ENCODE data around the gene GCN1. TPM values are rescaled to one million over a fixed set of nuclear protein-coding genes. Genes with fewer than 3 reads are reported as not detected.
A peak's percentile ranks its signal among the peaks of the same experiment; 100 is the strongest.

The GCN1 gene
- polyA plus RNA-seq, 3 donors: 5.0 to 22.1 (median 8.3) TPM

GRCh38 chr12:120224304-120225199 lies 30.0 kb upstream of the GCN1 start:
- peaks cover 0 to 1% (median 0%) of the 10 kb centered on the region in 7 donors for H3K9me3 Mint-ChIP-seq
- peaks cover 52% of the 10 kb centered on the region for H3K4me1 Mint-ChIP-seq
- H3K27me3 Mint-ChIP-seq (ENCODE audit: low read depth in 3 of 3): peaks cover 0 to 7% (median 4%) of the 10 kb centered on the region in 3 donors
- Histone ChIP-seq H3K27me3 (ENCODE audit: control insufficient read depth in 2 of 2, insufficient read depth in 2 of 2, low read length in 2 of 2) (no peaks in the 10 kb centered on the region), H3K36me3 (replicated peaks in 1 of 2; ENCODE audit: control insufficient read depth in 1 of 2, insufficient read depth in 2 of 2, low read length in 2 of 2) (peaks cover 65 to 68% of the 10 kb centered on the region in 2 donors), H3K9me3 (replicated peaks in 1 of 2; ENCODE audit: control insufficient read depth in 1 of 2, insufficient read depth in 1 of 2, low read length in 2 of 2) (no peaks in the 10 kb centered on the region), H4K20me1 (ENCODE audit: insufficient read depth, low read length) (peaks cover 100% of the 10 kb centered on the region), H3K79me2 (ENCODE audit: insufficient read depth, low read length) (peaks cover 61% of the 10 kb centered on the region), H3K4me3 (replicated peaks in 1 of 3; ENCODE audit: low read depth in 2 of 3, low read length in 3 of 3) (no peak overlapping the region), H3K9ac (ENCODE audit: insufficient read depth, low read length, poor library complexity, severe bottlenecking) (no peak overlapping the region), H3K27ac (ENCODE audit: low read depth in 1 of 2, low read length in 2 of 2) (peak overlapping the region; percentile 54 to 62), H3K4me1 (ENCODE audit: control insufficient read depth in 1 of 2, insufficient read depth in 2 of 2, low read length in 2 of 2) (peaks cover 51 to 55% of the 10 kb centered on the region in 2 donors), H2AFZ (ENCODE audit: insufficient read depth, low read depth, low read length, poor library complexity, severe bottlenecking) (no peak overlapping the region), H3K4me2 (replicated peaks; ENCODE audit: extremely low read depth, low read length, poor library complexity, severe bottlenecking) (peak overlapping the region; percentile 22)
- WGBS (ENCODE audit: insufficient coverage): 15% methylated on average over 17 of the region's 25 CpGs
- no peak for TF ChIP-seq CTCF (IDR thresholded peaks at IDR 0.05)
- H3K4me3 Mint-ChIP-seq: peak overlapping the region in 1 of 2 donors; percentile 26
- no peak for DNase-seq
- intact Hi-C loops (cut with micrococcal nuclease): no loop called here
- peak overlapping the region in 4 of 7 donors; percentile 35 to 86 (median 72) for H3K27ac Mint-ChIP-seq
- H3K36me3 Mint-ChIP-seq: peaks cover 62 to 81% of the 10 kb centered on the region in 2 donors

GRCh38 chr12:120223458-120224303 lies 29.2 kb upstream of the GCN1 start:
- TF ChIP-seq CTCF (IDR thresholded peaks at IDR 0.05): no peak
- H4K20me1 ChIP-seq (ENCODE audit: insufficient read depth, low read length): peaks cover 100% of the 10 kb centered on the region
- Mint-ChIP-seq H3K4me1 (peaks cover 44% of the 10 kb centered on the region), H3K36me3 (peaks cover 70 to 90% of the 10 kb centered on the region in 2 donors), H3K27ac (no peak overlapping the region), H3K27me3 (ENCODE audit: low read depth in 3 of 3) (peaks cover 0 to 7% (median 4%) of the 10 kb centered on the region in 3 donors), H3K9me3 (peaks cover 0 to 2% (median 0%) of the 10 kb centered on the region in 7 donors), H3K4me3 (no peak overlapping the region)
- H3K4me2 ChIP-seq (replicated peaks; ENCODE audit: extremely low read depth, low read length, poor library complexity, severe bottlenecking): no peak overlapping the region
- peaks cover 42 to 46% of the 10 kb centered on the region in 2 donors for H3K4me1 ChIP-seq (ENCODE audit: control insufficient read depth in 1 of 2, insufficient read depth in 2 of 2, low read length in 2 of 2)
- H3K4me3 ChIP-seq (replicated peaks in 1 of 3; ENCODE audit: low read depth in 2 of 3, low read length in 3 of 3): no peak overlapping the region
- peaks cover 53% of the 10 kb centered on the region for H3K79me2 ChIP-seq (ENCODE audit: insufficient read depth, low read length)
- intact Hi-C loops (cut with micrococcal nuclease): no loop called here
- H3K36me3 ChIP-seq (replicated peaks in 1 of 2; ENCODE audit: control insufficient read depth in 1 of 2, insufficient read depth in 2 of 2, low read length in 2 of 2): peaks cover 74 to 77% of the 10 kb centered on the region in 2 donors
- no peaks in the 10 kb centered on the region for H3K9me3 ChIP-seq (replicated peaks in 1 of 2; ENCODE audit: control insufficient read depth in 1 of 2, insufficient read depth in 1 of 2, low read length in 2 of 2)
- no peaks in the 10 kb centered on the region for H3K27me3 ChIP-seq (ENCODE audit: control insufficient read depth in 2 of 2, insufficient read depth in 2 of 2, low read length in 2 of 2)
- H3K9ac ChIP-seq (ENCODE audit: insufficient read depth, low read length, poor library complexity, severe bottlenecking): no peak overlapping the region
- DNase-seq: no peak
- WGBS (ENCODE audit: insufficient coverage): 97% methylated on average over 12 of the region's 19 CpGs
- no peak overlapping the region for H3K27ac ChIP-seq (ENCODE audit: low read depth in 1 of 2, low read length in 2 of 2)
- H2AFZ ChIP-seq (ENCODE audit: insufficient read depth, low read depth, low read length, poor library complexity, severe bottlenecking): no peak overlapping the region
